Activated T-cell treated with anti-CD3 and anti-CD28 coated beads, Interleukin-2, amount 50 U/mL, for 72 hours (primary cell): ENCODE measurements around the gene CRYGS. TPM values are rescaled to one million over a fixed set of nuclear protein-coding genes. Genes with fewer than 3 reads are reported as not detected.
"Not testable (repeated sequence)": the region's sequence is repeated elsewhere in the genome, so short reads cannot be mapped to it uniquely, and the experiment has no call there.

ENCODE experiments used
- ATAC-seq, 2 donors: fragments of 150-1000 bp; cut with Tn5 transposase; replicated peaks in 1 of 2; 2 replicates each; pipeline ENCODE4 v1.10.0; 2021; ENCODE audit warnings: moderate library complexity in 2 of 2, mild to moderate bottlenecking in 1 of 2
- DNase-seq, 2 donors: peaks; one replicate each; pipeline ENCODE4 v3.0.0; 2021 to 2022; ENCODE audit warnings: mixed read lengths in 1 of 2
- H3K27ac Mint-ChIP-seq: one replicate; pipeline ENCODE4 v1.8.0; 2022; ENCODE audit warnings: mild to moderate bottlenecking, moderate library complexity, mixed read lengths
- H3K27me3 Mint-ChIP-seq: one replicate; pipeline ENCODE4 v1.8.0; 2022; ENCODE audit warnings: low read depth, mixed read lengths
- H3K36me3 Mint-ChIP-seq, 2 donors: one replicate each; pipeline ENCODE4 v1.8.0; 2022; ENCODE audit warnings: mixed read lengths in 2 of 2, mild to moderate bottlenecking in 1 of 2; ENCODE audit not compliant: insufficient read depth in 2 of 2
- H3K4me1 Mint-ChIP-seq: one replicate; pipeline ENCODE4 v1.8.0; 2022; ENCODE audit warnings: low read depth, mixed read lengths
- H3K4me3 Mint-ChIP-seq, 2 donors: one replicate each; pipeline ENCODE4 v1.8.0; 2022; ENCODE audit warnings: mild to moderate bottlenecking in 2 of 2, mixed read lengths in 2 of 2, moderate library complexity in 2 of 2
- H3K9me3 Mint-ChIP-seq, 2 donors: one replicate each; pipeline ENCODE4 v1.8.0; 2022; ENCODE audit warnings: mixed read lengths in 2 of 2
- total RNA-seq, 2 donors: library from RNA; stranded (reverse); gene quantifications; one replicate each; pipeline ENCODE4 v1.2.3, GENCODE V29; 2022

CRYGS gene
- total RNA-seq, 2 donors from 2014 or later, result 7.0 to 7.1 TPM

DNA sequence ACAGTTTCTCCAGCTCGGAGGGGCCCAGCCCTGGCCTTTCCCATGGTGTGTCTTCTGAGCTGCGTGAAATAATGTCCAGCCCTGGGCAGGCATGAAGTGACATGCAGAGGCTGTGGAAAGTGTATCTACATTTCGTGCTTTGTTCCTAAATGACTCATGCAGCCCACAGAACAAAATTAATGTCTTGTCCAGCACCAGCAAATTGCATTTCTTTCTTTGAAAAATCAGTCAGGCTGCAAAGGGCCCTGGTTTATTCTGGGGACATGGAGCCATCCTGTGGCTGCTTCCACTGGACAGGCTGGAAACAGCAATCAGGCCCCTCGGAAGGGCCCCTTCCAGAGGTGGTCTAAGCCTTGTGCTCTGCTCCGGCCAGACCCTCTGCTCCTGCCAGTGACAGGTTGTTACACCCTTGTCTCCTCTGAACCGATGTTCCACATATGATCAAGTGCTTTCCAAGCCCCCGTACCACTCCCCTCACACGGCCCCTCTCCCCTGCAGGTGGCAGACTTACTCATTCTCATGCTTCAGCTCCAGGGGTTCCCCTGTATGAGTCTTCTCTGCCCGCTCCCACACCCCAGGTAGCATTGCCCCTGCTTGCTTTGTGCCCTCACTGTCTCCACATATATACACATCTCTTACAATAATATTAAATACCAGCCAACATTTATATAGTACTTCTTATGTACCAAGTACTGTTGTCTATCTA is 33.7 kb downstream of the CRYGS start:
- Mint-ChIP-seq H3K4me1 (peaks cover 83% of the 10 kb centered on the region), H3K4me3 (peak overlapping the region; percentile 27 to 80), H3K27ac (peak overlapping the region; percentile 90), H3K9me3 (peaks cover 2% of the 10 kb centered on the region in 2 donors), H3K36me3 (peaks cover 2 to 3% of the 10 kb centered on the region in 2 donors), H3K27me3 (no peaks in the 10 kb centered on the region)
- peak in 1 of 2 donors; percentile 57 for DNase-seq
- ATAC-seq, result peak; percentile 31 to 42

DNA sequence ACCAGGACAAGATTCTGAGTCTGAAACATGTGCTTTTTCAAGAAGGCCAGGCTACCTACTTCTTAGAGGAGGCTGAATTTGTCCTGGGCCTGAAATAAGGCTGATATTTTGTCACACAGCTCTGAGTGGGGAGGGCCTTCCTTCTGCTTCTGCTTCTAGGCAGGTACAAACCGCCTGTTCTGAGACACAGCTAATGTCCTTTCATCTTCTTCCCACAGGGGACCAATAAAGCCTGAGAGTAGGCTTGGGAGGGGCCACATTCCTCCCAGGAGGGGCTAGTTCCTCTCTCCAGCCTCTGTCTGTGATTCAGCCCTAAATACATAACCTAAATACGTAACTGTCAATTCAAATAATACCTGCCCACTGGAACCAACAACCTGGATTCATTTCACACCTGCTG is 34.8 kb downstream of the CRYGS start:
- peaks cover 2% of the 10 kb centered on the region in 2 donors for H3K9me3 Mint-ChIP-seq
- H3K27me3 Mint-ChIP-seq, result no peaks in the 10 kb centered on the region
- H3K27ac Mint-ChIP-seq, result no peak overlapping the region
- peaks cover 72% of the 10 kb centered on the region for H3K4me1 Mint-ChIP-seq
- no peak overlapping the region for H3K4me3 Mint-ChIP-seq
- no peak for ATAC-seq
- H3K36me3 Mint-ChIP-seq, result peaks cover 2 to 3% of the 10 kb centered on the region in 2 donors
- no peak for DNase-seq

DNA sequence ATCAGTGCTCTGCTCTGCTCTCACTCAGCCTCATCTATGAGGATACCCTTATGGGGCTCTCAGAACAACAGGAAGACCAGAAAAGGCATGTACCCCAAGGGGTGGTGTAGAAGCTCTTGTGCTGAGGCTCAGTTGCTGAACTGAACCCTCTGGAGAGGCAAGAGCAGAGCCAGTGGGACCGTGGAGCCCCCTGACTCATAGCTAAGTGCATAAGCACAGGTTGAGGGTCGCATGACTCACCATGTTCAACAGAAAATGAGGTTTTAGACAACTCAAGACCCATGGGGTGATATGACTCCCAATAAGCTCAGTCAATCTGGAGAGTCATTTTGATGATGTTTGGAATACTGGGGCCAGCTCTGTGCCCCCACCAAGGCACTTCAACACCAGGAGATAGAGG is 37.3 kb downstream of the CRYGS start:
- DNase-seq (peak; percentile 60 to 82), ATAC-seq (peak; percentile 72 to 82)
- Mint-ChIP-seq H3K4me3 (peak overlapping the region; percentile 9 to 36), H3K4me1 (peaks cover 63% of the 10 kb centered on the region), H3K27me3 (no peaks in the 10 kb centered on the region), H3K27ac (no peak overlapping the region), H3K9me3 (peaks cover 2% of the 10 kb centered on the region in 2 donors), H3K36me3 (peaks cover 2 to 3% of the 10 kb centered on the region in 2 donors)

GRCh38 chr3:186506191-186506739 is 37.9 kb downstream of the CRYGS start:
- H3K27ac Mint-ChIP-seq, result no peak overlapping the region
- no peak for ATAC-seq

DNA sequence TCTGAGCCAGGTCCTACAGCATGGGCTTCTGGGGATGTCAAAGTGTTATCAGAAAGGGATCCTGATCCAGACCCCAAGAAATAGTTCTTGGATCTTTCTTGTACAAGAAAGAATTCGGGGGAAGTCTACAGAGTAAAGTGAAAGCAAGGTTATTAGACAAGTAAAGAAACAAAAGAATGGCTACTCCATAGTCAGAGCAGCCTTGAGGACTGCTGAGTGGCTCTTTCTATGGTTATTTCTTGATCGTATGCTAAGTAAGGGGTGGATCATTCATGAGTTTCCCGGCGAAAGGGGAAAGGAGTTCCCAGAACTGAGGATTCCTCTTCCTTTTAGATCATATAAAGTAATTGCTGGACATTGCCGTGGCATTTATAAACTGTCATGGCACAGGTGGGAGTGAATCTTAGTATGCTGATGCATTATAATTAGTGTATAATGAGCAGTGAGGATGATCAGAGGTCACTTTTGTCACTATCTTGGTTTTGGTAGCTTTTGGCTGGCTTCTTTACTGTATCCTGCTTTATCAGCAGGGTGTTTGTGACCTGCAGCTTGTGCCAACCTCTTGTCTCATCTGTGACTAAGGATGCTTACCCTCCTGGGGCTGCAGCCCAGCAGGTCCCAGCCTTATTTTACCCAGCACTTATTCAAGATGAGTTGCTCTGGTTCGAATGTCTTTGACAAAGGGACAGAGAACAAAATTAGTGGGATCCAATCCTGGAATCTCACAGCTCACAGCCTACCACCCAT is 41.0 kb downstream of the CRYGS start:
- Mint-ChIP-seq H3K27me3 (peaks cover 6% of the 10 kb centered on the region), H3K4me3 (peak overlapping the region; percentile 64 to 68)
- no peak for ATAC-seq

More at GRCh38 chr3:186506191-186506739, 37.9 kb downstream of the CRYGS start:
- H3K27me3 Mint-ChIP-seq, result no peaks in the 10 kb centered on the region
- H3K4me1 Mint-ChIP-seq, result peaks cover 58% of the 10 kb centered on the region
- no peak for DNase-seq
- peaks cover 2 to 3% of the 10 kb centered on the region in 2 donors for H3K36me3 Mint-ChIP-seq
- peaks cover 2% of the 10 kb centered on the region in 2 donors for H3K9me3 Mint-ChIP-seq
- H3K4me3 Mint-ChIP-seq, result no peak overlapping the region

DNA sequence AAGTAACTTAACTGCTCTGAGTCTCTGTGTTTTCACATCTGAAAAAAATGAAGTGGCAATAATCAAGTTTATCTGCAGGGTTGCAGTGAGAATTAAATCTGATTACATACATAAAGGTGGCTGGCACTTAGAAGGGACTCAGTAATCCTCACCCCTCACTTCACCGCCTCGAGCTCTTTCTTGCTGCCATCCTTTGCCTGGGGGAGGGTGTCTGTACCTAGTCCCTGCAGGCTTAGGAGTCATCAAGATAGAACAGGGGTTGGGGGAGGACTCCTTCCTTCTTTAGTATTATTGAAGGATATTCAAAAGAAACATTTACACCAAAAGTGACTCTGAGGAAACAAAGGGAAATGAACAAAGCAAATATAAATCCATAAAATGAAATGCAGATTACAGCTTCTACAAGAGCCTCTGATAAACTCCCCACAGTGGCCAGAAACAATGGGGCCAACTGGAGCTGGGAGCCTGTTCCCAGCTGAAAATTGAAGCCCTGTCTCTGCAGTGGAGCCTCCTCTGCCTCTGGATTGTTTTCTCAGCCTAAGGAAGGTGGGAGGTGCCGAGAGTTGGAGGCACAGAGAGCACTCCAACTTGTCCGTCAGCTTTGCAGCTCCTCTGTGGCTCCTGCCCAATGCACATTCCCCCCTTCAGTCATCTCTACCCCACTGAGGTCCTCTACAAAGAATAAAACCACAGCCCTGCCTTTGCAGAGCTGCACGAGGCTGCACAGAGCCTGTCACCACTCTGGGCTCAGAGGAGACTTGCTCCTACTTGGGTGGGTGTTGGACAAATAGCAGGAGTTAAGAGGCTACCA is 41.8 kb downstream of the CRYGS start:
- peaks cover 6% of the 10 kb centered on the region for H3K27me3 Mint-ChIP-seq
- peaks cover 7 to 12% of the 10 kb centered on the region in 2 donors for H3K9me3 Mint-ChIP-seq
- peak; percentile 55 to 60 for ATAC-seq
- peaks cover 44% of the 10 kb centered on the region for H3K4me1 Mint-ChIP-seq
- no peak overlapping the region for H3K27ac Mint-ChIP-seq
- peaks cover 7 to 13% of the 10 kb centered on the region in 2 donors for H3K36me3 Mint-ChIP-seq
- peak overlapping the region; percentile 64 to 68 for H3K4me3 Mint-ChIP-seq
- DNase-seq, result peak in 1 of 2 donors; percentile 29

More for the DNA sequence above, 41.0 kb downstream of the CRYGS start:
- Mint-ChIP-seq H3K27ac (no peak overlapping the region), H3K36me3 (peaks cover 7 to 13% of the 10 kb centered on the region in 2 donors), H3K4me1 (peaks cover 51% of the 10 kb centered on the region), H3K9me3 (peaks cover 7 to 12% of the 10 kb centered on the region in 2 donors)
- DNase-seq, result no peak

- Mint-ChIP-seq H3K9me3 (peaks cover 5 to 10% of the 10 kb centered on the region in 2 donors), H3K36me3 (peaks cover 5 to 11% of the 10 kb centered on the region in 2 donors), H3K4me1 (peaks cover 30% of the 10 kb centered on the region)
- H3K27ac Mint-ChIP-seq, H3K4me3 Mint-ChIP-seq, H3K27me3 Mint-ChIP-seq, DNase-seq, ATAC-seq: not testable (repeated sequence)
These were observed 44.2 kb downstream of the CRYGS start for GRCh38 chr3:186499949-186500348.

GRCh38 chr3:186498022-186498421 is 46.2 kb downstream of the CRYGS start:
- Mint-ChIP-seq H3K36me3 (peaks cover 5 to 11% of the 10 kb centered on the region in 2 donors), H3K4me1 (peaks cover 21% of the 10 kb centered on the region), H3K9me3 (peaks cover 5 to 10% of the 10 kb centered on the region in 2 donors)
- H3K4me3 Mint-ChIP-seq, DNase-seq, H3K27ac Mint-ChIP-seq, H3K27me3 Mint-ChIP-seq, ATAC-seq: not testable (repeated sequence)

DNA sequence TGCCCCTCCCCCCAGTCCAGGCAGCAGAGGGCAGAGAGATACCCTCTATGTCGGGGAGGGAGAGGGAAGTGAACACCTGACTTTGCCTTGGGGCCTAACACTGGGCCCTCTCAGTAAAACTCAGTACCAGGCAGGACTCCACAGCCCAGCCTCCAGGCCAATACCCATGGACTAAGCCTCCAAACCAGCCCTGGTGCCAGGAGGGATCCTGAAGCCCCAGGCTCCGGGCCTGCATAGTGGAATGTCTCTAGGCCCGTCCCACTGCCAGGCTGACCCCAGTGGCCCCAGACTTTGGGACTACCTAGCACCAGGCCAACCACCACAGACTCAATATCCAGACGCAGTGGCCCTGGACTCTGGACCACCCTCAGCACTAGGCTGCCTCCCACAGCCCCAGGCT is 46.6 kb downstream of the CRYGS start:
- no peak for DNase-seq
- Mint-ChIP-seq H3K27ac (no peak overlapping the region), H3K36me3 (peaks cover 5 to 11% of the 10 kb centered on the region in 2 donors), H3K4me1 (peaks cover 17% of the 10 kb centered on the region), H3K9me3 (peaks cover 5 to 10% of the 10 kb centered on the region in 2 donors), H3K4me3 (no peak overlapping the region), H3K27me3 (peaks cover 6% of the 10 kb centered on the region)
- no peak for ATAC-seq

DNA sequence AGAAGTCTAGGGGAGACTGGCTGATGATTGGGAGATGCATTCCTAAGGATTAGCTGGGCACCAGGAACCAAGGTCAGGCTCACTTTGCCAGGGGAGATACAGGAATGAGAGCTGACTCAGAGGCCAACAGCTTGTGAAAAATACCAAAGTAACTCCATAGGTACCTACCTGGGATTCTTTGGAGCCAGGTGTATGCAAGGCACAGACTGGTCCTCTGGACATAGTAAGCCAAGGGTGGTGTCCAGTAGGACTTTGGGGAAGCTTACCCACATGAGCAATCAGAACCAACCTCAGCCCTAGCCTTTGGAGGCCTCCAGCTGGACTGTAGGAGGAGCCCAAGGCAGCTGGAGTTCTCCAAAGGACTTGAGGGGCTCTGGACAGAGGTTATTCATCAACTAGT is 47.5 kb downstream of the CRYGS start:
- DNase-seq (no peak), ATAC-seq (no peak)
- Mint-ChIP-seq H3K9me3 (peaks cover 5 to 10% of the 10 kb centered on the region in 2 donors), H3K27ac (no peak overlapping the region), H3K4me1 (peaks cover 13% of the 10 kb centered on the region), H3K27me3 (peaks cover 6% of the 10 kb centered on the region), H3K4me3 (no peak overlapping the region), H3K36me3 (peaks cover 5 to 11% of the 10 kb centered on the region in 2 donors)

DNA sequence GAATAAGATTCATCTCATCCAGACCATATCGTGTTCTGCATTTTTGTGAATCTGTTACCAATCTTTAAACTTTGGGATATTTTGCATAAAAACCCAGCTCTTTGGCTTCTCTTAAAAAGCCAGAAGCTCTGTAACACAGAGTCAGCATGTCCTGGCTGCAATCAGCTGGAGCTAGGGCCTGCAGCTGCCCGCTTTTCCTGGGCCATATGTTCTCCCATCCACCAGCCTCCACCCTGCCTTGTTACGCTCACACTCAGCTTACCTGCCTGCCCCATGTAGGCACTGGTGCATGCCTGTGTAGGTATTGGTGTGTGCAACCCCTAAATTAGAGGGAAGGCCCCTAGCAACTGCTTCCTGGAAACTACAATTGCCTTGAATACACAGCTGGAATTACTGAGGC is 48.2 kb downstream of the CRYGS start:
- H3K9me3 Mint-ChIP-seq, result peaks cover 5 to 10% of the 10 kb centered on the region in 2 donors
- ATAC-seq (no peak), DNase-seq (no peak)
- no peak overlapping the region for H3K27ac Mint-ChIP-seq
- peaks cover 12% of the 10 kb centered on the region for H3K4me1 Mint-ChIP-seq
- H3K4me3 Mint-ChIP-seq, result no peak overlapping the region
- peaks cover 6% of the 10 kb centered on the region for H3K27me3 Mint-ChIP-seq
- H3K36me3 Mint-ChIP-seq, result peaks cover 5 to 9% of the 10 kb centered on the region in 2 donors

DNA sequence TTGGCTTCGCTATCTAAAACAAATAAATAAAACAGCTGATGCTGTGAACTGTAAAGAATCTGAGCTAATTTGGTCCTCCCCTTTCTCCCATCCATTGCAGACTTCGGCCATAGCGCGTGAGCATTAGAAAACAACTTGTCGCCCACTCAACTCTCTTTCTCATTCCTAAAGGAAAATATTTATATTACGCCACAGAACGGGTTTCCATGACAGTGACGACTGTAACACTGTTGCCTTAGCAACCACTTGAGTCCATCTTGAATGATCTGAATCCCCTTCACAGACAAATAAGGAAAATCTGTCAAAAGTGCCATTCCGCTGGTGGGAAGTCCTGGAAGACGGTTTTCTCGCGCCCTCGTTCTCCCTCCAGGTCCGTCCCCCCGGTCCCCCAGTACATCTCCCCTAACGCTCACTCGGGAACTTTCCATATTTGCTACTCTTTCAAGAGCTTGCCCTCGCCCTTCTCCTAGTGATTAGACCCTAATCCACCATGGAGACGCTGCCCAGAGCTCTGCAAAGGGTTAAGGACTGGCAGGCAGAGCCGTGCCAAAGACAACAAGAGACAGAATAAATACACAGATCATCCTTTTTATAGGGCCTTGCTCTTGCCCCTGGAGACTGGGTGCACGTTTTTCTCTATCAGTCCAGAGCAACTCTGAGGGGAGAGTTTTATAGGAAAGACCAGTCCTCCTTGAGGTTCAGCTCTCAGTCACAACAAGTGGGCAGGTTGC is 50.5 kb downstream of the CRYGS start:
- no peak for DNase-seq
- Mint-ChIP-seq H3K27me3 (no peaks in the 10 kb centered on the region), H3K4me1 (peaks cover 4% of the 10 kb centered on the region), H3K4me3 (no peak overlapping the region), H3K36me3 (no peaks in the 10 kb centered on the region), H3K9me3 (peaks cover under 1 to 3% of the 10 kb centered on the region in 2 donors), H3K27ac (no peak overlapping the region)
- no peak for ATAC-seq
